NCI-H1092 (cell line): ENCODE measurements around the gene SLC45A1.

Experiments
- DNase-seq: peaks from one replicate; lab custom pipeline; 2025; lab: John Stamatoyannopoulos, UW

Gene SLC45A1

GRCh38 chr1:8311068-8311718 lies 6.7 kb upstream of the SLC45A1 start:
- DNase-seq = no peak

- no peak for DNase-seq
Observed at GRCh38 chr1:8312235-8313218, 5.4 kb upstream of the SLC45A1 start.

GRCh38 chr1:8313231-8313630 lies 4.7 kb upstream of the SLC45A1 start:
- DNase-seq = no peak

GRCh38 chr1:8314346-8315280 lies 3.3 kb upstream of the SLC45A1 start:
- peak; percentile 71 for DNase-seq

- no peak for DNase-seq
Observed at GRCh38 chr1:8315573-8316475, 2.1 kb upstream of the SLC45A1 start.

GRCh38 chr1:8318436-8318835 lies 522 bp downstream of the SLC45A1 start:
- no peak for DNase-seq

- no peak for DNase-seq
Observed at GRCh38 chr1:8321612-8322011, 3.7 kb downstream of the SLC45A1 start.

GRCh38 chr1:8323706-8324105 lies 5.8 kb downstream of the SLC45A1 start:
- DNase-seq = no peak

GRCh38 chr1:8324176-8324810 lies 6.4 kb downstream of the SLC45A1 start:
- no peak for DNase-seq

- no peak for DNase-seq
Observed at GRCh38 chr1:8325771-8326170, 7.9 kb downstream of the SLC45A1 start.

- DNase-seq = no peak
Observed at GRCh38 chr1:8326265-8326664, 8.4 kb downstream of the SLC45A1 start.

GRCh38 chr1:8328271-8328670 lies 10.4 kb downstream of the SLC45A1 start:
- no peak for DNase-seq

GRCh38 chr1:8329439-8329838 lies 11.5 kb downstream of the SLC45A1 start:
- no peak for DNase-seq

GRCh38 chr1:8329858-8330257 lies 11.9 kb downstream of the SLC45A1 start:
- no peak for DNase-seq

GRCh38 chr1:8330271-8331125 lies 12.6 kb downstream of the SLC45A1 start:
- no peak for DNase-seq

GRCh38 chr1:8332806-8333205 lies 14.9 kb downstream of the SLC45A1 start:
- no peak for DNase-seq

- no peak for DNase-seq
Observed at GRCh38 chr1:8333246-8333987, 15.5 kb downstream of the SLC45A1 start.

- no peak for DNase-seq
Observed at GRCh38 chr1:8334106-8334851, 16.4 kb downstream of the SLC45A1 start.
